Measurements from ENCODE around the gene ANOS1.

The ANOS1 gene

DNA sequence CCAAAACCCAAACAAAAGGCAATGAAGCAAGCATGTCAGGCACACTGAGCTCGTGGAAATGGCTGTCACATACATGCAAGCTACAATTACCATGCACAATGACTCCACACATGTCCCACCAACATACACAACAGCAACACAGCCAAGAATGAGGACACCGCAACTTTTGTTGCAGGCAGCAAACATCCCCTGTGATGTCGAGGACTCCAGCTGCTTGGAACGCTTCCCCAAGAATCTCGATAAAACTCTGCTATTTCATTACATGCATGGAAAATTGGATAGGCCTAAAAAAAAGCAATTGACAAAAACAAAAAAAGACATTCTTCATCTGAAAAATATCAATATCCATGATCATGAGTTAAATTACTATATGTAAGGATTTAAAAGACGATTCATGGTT lies 11.8 kb downstream of the ANOS1 start:
- no peak for DNase-seq (ENCODE audit: low read depth)

DNA sequence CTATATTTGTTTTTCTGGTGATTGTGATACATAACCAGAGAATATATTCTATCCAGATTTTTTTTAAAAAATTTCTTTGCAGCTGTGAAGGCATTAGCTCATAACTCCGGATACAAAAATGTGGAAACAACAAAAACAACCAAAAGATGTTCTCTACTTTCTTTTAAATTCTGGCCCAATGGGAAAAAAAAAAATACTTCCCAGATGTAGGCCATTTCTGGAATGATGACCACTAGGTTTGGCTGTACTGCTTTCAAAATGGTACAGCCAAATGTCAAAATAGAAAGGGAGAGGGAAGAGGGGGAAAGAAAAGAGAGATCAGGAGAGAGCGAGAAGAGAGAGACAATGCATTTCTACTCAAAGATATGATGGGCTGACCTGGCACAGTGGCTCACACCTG lies 14.6 kb downstream of the ANOS1 start:
- DNase-seq (ENCODE audit: low read depth), result no peak

DNA sequence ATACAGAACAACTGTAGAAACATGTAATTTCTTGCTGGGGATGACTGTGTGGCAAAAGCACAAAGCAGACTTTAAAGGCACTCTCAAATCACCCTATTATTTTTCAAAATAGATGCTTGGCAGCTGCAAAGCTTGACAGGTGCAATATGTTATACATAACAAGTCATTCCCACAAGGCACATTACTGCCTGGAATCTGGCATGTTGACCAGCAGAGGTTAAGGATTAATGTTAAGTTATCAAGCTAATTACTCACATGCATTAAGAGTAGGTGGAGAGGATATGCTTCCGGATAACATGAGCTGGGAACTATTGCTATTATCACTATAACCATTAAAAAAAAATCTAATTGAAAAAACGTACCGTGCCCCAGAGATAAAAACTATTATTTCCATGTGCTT lies 17.8 kb downstream of the ANOS1 start:
- DNase-seq (ENCODE audit: low read depth), result no peak

- DNase-seq (ENCODE audit: low read depth), result no peak
Observed at GRCh38 chrX:8711401-8711800, 20.5 kb downstream of the ANOS1 start.

DNA sequence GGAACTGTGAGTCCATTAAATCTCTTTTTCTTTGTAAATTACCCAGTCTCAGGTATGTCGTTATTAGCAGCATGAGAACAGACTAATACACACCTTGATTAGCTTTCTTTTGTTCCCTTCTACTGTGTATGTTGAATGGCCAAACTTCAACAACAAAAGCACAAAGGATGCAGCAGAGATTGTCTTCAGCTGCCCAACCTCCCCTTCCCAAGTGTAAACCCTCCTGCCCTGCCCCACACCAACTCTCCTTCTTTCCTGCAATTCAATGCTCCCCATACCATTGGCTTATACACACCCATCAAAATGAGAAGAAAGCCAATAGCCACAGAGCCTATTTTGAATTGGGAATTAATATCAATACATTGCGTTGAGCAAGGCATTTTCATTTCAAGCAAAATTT lies 27.8 kb downstream of the ANOS1 start:
- DNase-seq (ENCODE audit: low read depth), result no peak

GRCh38 chrX:8692871-8693270 lies 39.1 kb downstream of the ANOS1 start:
- DNase-seq (ENCODE audit: low read depth), result peak; percentile 48

GRCh38 chrX:8689473-8689872 lies 42.5 kb downstream of the ANOS1 start:
- no peak for DNase-seq (ENCODE audit: low read depth)

DNA sequence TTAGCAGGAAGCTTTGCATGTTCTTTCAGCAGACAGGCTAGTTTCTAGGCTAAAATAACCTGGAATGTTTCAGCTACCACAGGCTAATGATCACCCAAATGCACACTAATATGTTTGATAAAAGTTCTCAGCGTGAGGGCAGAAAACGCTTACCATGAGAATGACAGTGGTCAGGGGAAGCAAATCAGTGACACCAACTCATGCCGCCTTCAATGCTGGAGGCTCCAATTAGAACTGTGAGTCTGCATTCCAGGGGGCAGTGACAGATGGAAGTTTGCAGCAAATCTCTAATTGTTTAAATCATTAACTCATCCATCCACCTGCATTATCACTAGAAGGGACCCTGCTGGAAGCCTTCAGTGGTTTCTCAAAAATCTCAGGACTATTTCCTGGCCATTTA lies 43.2 kb downstream of the ANOS1 start:
- no peak for DNase-seq (ENCODE audit: low read depth)

- DNase-seq (ENCODE audit: low read depth), result no peak
Observed at GRCh38 chrX:8684201-8684965, 47.6 kb downstream of the ANOS1 start.

DNA sequence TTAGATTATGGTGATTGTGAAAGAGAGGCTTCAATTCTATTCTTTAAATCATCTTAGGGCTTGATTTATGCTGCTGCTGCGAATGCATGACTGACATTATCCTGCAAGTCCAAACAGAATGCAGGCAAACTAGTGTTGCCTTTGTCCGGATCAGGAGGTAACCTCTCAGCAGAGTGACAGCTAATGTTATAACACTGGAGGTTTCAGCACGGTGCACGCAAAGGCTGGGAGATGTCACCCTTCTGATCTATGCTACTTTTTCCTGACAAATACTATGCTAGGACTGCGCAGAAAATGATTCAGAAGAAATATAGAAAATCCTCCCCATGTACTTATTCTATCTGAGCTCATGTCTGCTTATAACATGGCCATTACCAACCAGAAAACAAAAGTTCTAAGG lies 48.2 kb downstream of the ANOS1 start:
- DNase-seq (ENCODE audit: low read depth), result no peak

- DNase-seq (ENCODE audit: low read depth), result no peak
Observed at GRCh38 chrX:8679550-8679949, 52.4 kb downstream of the ANOS1 start.

DNA sequence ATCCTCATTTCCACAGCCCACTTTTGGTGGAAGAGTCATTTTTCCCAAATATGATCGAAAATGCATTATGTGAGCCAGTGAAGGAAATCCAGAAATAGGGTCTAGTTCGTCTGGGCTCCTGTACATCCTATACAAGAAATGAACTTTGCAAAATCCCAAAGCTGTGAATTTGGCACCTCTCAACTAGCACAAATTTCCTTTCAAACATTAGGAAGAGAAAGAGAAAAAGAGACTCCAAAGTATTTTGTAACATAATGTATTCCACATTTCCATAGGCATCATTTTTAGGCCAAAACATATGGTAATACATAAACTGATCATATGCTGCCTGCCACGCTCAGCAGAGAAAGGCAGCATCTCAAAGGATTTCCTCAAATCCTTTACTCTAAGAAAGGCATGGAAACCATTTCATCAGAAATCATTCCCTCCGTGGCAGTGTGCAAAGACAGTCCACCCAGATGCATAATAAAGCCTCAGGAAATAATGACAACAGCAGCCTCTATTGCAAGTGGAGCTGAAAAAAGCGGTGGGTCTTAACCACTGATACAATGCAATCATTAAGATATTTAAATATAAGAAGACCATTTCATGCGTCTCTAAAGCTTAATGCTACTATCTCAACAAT lies 56.8 kb downstream of the ANOS1 start:
- no peak for DNase-seq (ENCODE audit: low read depth)

DNA sequence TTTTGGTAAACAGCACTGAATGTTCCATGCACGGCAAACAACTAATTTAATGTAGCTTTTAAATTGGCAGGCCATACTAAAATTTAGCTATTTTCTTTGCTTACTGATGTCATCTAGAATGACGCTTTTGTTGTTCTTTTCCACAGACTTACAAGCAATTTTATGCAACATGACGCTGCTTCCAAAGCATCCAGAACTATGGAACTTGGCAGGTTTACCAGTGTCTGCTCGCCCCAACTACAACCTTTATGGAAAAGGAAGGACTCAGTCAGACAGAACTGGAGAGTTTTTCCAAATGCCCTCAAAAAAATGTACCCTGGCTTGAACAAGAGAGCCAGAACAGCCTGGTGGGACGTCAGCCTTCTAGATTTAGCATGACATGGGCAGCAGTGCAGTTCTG lies 58.7 kb downstream of the ANOS1 start:
- no peak for DNase-seq (ENCODE audit: low read depth)

DNA sequence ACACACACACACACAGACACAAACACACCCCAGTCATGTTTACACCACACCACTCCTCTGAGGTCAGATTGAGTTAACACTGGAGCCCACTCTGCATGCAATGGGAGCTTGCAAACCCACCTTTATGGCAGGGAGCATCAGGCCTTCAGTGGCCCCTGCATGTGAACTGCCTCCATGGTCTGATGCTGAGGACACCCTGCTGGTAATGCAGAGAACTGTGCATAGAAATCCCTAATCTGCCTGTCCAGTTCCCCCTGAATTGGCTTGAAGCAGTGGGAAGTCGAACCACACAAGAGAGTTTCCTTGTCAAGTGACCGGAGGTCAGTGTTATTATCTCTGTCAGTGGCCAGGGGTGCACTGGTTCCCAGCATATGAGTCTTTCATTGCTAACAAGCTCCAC lies 59.8 kb downstream of the ANOS1 start:
- peak; percentile 4 for DNase-seq (ENCODE audit: low read depth)

GRCh38 chrX:8668813-8669212 lies 63.1 kb downstream of the ANOS1 start:
- DNase-seq (ENCODE audit: low read depth), result peak; percentile 8

DNA sequence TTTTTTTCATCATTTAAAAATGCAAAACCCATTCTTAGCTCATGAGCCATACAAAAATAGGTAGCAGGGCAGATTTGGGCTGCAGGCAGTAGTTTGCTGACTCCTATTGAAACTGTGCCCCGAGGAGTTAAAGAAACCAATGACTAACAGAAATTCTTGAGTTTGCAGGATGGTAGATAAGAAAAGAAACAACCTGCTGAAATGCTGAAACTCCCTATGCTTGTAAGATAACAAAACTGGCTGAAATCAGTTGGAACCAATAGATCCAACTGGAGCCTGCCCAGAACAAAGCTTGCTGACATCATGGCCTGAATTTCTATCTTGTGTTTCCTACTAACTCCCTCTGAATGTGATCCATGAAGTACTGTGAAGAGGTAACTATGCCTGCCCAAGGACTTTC lies 68.6 kb downstream of the ANOS1 start:
- DNase-seq (ENCODE audit: low read depth), result no peak

DNA sequence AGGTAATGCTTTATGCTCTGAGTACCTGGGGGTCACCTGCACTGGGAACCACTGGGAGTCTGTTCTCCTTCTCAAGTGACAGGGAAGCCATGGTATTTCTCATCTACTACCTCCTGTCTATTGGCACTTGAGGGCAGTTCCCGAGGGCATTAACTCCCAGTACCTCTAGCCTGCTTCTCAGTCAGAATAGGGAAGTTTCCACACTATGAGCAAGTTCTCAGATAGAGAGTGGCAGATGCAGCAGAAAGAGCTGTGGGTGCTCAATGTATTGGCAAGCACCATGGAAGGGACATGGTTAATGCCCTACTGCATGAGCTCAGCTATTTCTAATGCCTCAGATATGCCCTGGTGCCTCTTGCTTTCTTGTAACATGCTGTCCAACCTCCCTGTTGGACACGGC lies 74.1 kb downstream of the ANOS1 start:
- DNase-seq (ENCODE audit: low read depth), result no peak

- no peak for DNase-seq (ENCODE audit: low read depth)
Observed at GRCh38 chrX:8653956-8654355, 78.0 kb downstream of the ANOS1 start.

DNA sequence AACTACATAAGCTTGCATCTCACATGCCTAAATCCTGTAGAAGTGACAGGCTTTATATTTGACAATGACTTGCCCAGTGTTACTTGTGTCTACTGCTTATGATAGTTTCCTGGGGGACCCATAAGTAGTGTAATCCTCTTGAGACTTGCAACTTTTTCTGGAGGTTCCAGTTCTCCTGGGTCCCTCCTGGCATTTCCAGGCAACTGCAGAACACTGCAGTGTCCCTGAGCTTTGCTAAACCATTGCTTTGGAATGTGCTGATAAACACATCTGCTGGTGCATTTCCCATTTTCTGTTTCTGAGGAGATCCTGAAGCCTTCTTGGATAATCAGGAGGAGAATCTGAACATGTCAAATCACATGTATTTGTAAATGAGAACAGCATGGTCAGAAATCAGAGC lies 82.0 kb downstream of the ANOS1 start:
- no peak for DNase-seq (ENCODE audit: low read depth)

GRCh38 chrX:8647176-8647575 lies 84.8 kb downstream of the ANOS1 start:
- peak; percentile 38 for DNase-seq (ENCODE audit: low read depth)

DNA sequence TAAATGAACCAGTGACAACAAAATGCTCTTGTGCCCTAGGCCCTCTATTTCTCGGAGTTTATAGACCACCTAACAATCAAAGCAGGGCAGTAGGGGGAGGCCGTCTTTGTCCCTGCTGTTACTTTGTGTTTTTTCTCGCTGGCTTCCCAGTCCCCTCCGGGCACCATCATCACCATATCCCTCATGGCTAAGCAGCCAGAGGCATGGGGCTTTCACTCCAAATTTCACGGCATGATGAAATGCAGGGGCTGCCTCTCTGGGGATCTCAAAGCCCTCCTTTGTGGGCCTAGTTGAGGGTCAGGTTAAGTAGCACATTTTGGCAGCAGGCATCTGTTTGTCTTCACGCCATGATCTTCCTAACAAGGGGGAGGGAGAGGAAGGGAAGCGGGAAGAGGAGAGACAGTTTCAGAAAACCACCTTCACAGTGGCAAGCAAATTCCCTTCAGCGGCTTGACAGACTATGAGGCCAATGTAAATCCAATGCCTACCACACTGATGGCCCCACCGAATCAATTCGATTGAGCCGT lies 91.9 kb downstream of the ANOS1 start:
- no peak for DNase-seq (ENCODE audit: low read depth)

DNA sequence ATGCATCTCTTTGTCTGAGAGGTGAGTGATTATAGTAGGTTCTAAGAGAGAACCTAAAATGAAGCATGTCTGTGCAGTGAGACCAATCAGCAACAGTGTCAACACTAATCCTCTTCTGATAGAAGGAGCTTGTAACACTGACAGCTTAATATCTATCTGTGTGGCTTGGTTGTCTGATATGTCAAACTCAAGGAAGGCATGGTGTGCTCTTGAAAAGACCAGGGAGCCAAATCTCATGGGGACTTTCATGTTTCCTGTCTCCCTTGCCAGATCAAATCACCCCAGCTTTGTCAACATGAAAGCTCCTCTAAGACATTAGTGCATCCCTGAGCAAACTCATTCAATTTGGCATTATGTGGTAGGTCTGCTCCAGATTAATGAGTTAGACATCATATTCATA lies 95.4 kb downstream of the ANOS1 start:
- no peak for DNase-seq (ENCODE audit: low read depth)

GRCh38 chrX:8635812-8636211 lies 96.1 kb downstream of the ANOS1 start:
- no peak for DNase-seq (ENCODE audit: low read depth)

DNA sequence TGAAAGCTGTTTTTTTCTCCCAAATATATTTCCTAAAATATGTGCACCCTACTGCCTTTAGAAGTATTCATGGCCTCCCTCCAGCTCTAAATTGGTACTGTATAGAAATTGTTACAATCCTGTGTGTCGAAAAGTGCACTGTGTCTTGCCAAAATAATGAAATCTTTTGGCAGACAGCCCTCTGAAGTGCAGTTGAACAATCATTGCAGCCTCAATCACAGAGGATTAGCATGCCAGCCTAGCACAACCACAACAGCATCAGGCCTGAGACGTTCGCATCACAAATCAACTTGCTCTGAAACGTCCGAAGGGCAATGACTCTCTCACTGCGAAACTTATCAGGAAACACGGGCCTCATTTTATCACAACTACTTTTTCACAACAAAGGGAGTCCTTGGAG lies 99.0 kb downstream of the ANOS1 start:
- DNase-seq (ENCODE audit: low read depth), result no peak
